HG03108 (cell line): ENCODE measurements around the gene MACF1.
"Not testable (repeated sequence)": the region's sequence is repeated elsewhere in the genome, so short reads cannot be mapped to it uniquely, and the experiment has no call there.

ENCODE experiments used
- ATAC-seq: cut with Tn5 transposase; IDR thresholded peaks from one replicate; pipeline ENCODE4 v1.9.1; 2021; ENCODE audit warnings: moderate library complexity; ENCODE audit not compliant: unreplicated experiment

Gene MACF1

DNA sequence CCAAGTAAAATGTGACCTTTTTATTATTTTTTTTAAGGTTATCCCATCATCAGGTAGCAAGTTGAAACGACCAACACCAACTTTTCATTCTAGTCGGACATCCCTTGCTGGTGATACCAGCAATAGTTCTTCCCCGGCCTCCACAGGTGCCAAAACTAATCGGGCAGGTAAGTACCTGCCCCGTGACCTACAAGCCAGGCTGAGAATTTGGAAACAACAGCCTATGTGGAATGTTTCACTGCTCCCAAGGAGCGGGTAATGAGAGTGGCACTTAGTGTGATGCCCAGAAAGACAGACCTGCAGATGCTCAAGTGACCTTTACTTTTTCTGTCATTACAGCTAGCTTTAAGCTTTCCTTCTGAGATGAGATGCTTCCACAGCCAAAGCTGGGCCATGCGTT lies 280.1 kb downstream of the MACF1 start:
- ATAC-seq: no peak

DNA sequence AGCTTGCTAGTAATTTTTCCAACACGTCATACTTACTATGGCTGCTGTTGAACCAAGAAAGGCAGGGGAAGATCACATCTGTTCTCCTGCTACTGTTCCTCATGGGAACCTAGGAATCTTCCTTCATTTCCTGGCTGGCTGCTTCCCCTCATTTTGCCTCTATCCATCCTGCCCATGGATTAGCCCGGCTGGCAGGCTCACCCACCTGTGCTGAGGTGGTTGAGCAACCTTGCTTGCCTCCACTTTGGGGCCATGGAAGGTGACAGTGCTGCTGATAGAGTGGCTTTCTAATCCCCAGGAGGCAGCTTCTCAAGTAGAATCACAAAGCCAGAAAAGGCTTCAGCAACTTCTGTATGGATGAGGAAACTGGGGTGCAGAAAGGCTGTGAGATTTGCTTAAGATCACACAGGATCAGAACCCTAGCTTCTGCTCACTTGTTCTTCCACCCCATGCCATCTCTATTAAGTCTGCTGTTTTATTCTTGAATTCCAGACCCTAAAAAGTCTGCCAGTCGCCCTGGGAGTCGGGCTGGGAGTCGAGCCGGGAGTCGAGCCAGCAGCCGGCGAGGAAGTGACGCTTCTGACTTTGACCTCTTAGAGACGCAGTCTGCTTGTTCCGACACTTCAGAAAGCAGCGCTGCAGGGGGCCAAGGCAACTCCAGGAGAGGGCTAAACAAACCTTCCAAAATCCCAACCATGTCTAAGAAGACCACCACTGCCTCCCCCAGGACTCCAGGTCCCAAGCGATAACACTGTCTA lies 280.7 kb downstream of the MACF1 start:
- no peak for ATAC-seq

DNA sequence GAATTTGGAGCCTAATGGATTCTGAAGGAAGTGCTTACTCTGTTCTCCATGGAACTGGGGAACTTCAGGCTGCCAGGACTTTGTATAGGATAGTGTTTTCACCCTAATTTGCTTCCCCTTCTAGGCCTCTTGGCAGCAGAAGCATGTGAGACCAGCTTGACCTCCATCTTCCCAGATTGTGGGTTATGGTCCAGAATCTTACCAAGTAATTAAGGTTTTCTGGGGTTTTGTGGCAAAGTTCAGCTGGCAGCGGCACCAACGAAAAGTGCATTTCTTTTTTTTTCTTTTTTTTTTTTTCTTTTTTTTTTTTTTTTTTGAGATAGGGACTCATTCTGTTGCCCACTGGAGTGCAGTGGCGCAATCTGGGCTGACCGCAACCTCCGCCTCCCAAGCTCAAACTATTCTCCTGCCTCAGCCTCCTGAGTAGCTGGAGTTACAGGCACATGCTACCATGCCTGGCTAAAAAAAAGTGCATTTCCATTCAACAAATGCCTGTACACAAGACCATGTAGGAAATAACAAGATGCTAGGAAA lies 283.6 kb downstream of the MACF1 start:
- no peak for ATAC-seq

DNA sequence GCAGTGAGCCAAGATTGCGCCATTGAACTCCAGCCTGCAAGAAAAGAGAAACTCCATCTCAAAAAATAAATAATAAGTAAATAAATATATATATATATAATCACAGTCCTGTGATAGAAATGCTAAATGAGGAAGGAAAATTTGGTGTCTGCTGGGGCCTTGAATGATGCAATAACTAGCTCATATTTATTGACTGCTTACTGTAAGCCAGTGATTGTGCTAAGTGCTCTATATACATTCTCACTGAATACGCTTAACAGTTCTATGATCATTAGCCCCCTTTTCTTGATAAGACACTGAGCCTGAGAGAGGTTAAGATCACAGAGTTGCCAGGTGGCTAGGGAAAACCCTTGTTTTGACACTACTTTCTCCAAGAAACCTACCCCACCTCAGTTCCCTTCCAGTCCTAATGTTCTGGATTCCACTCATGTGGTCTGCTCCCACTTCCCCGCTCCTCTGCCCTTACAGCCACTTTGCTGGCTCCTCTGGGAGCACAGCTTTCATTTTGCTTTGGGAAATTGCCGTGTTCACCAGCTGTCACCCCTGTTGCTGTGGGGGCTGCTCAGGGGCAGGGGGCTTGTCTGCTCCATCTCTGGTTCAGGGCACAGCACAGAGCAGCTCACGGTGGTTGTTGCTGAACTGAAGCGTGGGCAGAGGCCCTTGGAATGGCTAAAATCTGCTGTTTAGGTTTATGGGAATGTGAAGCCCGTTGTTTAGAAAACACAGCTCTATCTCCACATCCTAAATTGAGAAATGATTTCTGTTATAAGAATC lies 284.5 kb downstream of the MACF1 start:
- no peak for ATAC-seq

DNA sequence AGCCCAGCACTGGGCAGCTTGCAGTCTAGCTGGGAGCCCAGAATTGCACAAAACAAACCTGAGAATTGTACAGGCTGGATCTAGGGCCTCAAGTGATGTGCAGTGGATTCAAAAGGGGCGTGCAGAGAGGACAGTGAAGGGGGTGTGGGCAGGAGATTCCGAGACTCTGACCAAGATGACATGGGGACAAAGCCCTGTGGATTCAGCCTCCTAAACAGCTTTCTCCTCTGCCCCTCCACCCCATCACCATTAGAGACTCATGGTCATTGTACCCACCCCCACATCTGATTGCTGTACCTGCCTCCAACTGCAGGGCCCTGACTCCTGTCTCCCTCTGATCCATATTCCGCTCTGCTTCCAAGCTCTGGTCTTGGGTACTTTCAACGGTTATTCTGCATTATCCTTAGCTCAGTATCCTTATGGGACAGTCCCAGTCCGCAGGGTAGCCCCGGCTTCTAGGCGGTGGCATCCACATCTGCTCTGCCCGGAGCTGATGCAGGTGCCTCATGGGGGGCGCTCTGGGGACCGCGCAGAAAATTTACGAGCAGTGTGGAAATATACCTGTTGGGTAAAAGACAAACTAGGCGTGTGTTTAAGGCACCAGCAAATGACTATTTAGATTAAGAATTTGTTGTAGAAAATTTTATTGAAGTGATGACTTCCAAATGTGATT lies 285.2 kb downstream of the MACF1 start:
- ATAC-seq: no peak

DNA sequence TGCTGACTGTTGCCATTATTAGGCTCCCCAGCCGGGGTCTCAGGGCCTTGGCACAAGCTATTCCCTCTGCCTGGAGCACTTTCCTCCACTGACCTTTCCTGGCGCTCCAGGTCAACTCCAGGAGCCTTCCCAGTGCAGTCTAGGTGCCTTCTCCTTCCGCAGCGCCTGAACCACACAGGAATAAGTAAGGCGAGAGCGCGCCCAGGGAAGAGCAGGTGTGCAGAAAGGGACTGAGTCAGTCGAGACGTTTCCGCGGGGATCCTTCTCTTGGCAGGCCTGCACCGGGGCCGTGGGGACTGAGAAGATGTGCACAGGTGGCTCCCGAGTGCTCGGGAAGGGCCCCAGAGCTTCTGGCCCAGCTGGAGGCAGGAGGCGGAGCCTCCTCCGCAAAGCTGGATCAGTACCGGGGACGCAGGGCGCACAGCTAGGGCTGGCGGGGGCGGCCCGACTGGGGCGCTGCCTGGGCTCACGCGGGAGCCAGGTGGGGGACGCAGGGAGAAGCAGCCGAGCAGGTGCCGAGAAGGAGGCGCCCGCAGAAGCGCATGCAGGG lies 286.2 kb downstream of the MACF1 start:
- no peak for ATAC-seq

DNA sequence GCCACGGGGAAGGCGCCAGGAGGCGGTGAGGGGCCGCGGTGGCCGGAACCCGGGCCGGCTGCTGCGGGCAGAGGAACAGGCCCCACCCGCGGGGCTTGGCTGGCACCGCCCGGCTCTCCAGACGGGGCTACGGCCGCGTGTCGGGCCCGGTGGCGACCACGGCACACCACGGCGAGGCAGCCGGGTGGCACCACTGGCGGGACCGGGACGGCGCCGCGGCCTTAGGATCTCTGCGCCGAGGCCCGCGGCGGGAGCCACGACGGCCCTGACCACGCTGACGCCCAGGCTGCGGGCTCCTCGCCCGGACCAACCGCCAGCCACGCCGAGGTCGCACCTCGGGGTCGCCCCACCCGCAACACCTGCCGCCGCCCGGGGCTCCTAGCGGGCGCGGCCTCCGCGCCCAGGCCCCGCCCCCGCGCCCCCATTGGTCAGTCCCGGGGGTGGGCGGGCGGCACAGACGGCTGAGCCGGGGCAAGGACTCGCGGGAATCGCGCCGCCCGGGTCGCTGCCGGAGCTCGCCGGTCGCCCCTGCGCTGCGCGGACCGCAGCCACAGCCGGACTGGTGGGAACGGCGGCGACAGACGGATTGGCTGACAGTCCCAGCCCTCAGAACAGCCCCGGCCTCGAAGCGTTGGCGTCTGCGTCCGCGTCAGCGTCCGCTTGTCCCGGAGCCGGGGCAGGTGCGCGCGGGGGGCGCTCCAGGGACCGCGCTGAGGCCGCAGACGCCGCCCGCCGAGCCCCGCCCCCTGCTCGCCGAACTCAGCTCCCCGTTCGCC lies 286.8 kb downstream of the MACF1 start, which contains the start of gene BMP8A:
Gene BMP8A, plus strand, starts transcription at position 491 of the 776 bp plus-strand sequence. CDS start 356 bp downstream, outside the sequence.
- peak; percentile 79 for ATAC-seq

DNA sequence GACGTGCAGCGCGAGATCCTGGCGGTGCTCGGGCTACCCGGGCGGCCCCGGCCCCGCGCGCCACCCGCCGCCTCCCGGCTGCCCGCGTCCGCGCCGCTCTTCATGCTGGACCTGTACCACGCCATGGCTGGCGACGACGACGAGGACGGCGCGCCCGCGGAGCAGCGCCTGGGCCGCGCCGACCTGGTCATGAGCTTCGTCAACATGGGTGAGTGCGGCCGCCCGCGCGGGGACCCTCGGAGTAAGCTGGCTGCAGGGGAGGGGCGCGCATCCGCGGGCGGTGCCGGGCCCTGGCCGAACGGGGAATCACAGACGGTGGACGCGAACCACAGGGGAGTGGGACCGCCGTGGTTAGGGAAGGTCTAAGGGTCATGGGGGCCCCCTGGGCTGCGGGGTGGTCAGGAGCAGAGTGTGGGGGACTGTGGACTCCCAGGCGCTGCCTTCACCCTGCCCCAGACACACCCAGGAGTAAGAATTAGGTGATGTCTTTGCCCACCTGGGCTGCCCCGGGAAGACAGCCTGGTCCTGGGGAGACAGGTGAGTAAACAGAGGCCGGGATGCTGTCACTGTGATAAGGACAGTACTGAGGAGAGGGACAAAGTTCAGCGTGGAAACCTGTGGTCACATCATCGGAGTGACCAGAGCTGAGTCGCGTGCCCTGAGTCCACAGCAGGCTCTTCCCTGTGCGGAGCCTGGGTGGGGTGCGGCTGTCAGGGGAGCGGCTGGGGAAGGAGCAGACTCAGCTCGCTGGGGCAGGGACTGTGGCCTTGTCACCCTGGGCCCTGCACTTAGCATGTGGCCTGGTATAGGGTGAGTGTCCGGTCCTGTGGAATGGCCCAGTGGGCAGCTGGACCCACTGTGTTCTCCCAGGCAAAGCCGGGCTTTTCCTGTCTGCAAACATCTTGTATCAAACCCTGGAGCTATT lies 287.9 kb downstream of the MACF1 start:
- not testable (repeated sequence) for ATAC-seq

DNA sequence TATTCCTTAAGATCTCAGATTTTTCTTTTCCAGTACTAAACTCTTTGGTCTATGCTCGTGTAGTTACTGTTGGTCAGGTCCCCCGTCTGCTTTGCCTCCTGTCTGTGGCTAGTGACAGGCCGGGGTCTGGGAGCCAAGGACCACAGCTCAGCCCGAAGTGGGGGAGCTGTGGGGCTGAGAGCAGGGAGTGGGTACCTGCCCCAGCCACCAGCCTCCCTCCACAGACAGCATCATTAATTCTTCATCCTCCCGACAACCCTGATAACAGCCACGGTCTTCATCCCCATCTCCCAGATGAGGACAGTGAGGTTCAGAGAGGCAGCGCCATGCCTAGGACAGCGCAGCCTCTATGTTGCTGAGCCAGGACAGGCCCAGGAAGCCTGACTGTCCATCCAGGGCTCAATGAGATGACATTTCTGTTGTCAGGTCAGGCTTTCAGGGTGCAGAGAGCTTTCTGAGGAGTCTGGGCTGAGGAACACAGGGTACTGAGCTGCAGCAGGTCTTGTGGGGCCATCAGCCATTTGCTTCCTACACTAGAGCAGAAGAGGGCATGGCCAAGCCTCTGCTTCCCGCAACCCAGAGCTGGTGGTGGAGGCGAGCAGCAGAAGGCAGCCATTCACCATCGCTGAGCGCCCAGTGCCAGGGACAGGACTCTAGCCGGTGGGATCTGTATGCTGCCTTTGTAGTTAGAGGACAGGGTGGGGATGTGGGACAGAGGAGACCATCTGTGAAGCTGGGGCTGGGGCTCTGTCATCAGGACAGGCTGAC lies 288.7 kb downstream of the MACF1 start:
- not testable (repeated sequence) for ATAC-seq

DNA sequence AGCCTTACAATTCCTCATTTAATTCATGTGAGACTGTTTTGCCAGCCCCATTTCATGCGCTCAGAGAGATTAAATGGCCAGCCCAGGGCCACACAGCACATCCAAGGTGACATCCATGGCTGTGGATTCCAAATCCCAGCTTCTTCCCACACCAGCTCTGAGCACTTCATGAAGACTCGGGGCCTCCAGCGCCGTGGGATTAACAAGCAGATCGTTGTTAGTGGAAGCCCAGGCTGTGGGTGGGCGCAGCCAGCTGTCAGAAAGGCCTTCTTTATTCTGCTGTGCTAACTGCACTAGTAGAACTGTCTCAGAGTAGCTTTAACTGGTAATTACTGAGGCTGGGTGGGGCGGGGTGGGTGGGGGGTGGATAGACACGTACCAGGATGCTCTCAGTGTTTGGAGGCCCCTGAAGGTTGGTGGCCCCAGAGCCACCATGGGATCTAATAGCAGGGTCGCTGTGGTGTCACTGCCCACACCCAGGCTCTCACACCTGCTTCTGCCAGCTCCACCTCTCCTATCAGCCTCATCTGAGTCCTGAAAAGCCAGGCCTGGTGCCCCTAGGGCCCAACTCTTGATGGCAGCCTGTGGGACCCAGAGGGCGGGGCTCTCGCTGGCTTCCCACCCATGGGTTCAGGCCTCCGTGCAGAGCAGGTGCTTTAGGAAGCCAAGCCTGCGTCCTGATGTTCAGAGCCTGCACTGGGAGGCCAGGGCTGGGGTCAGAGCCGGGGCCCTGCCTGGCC lies 290.3 kb downstream of the MACF1 start:
- no peak for ATAC-seq

DNA sequence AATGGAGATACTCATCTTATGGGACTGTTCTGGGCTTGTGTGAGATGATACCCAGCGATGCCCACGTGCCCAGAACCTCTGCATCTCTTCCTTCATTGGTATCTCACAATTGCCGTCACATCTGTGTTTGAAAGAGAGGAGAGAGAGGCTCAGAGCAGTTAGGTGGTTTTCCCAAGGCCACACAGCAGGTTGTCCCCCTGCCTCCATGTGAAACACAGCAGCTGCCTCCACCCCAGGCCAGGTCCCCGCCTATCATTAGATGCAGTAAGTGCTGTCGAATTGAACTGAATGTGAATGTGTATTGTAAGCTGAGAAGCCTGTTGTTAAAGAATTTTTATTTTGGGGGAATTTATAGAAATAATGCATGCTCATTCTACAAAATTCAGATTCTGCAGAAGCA lies 292.0 kb downstream of the MACF1 start:
- ATAC-seq: not testable (repeated sequence)

DNA sequence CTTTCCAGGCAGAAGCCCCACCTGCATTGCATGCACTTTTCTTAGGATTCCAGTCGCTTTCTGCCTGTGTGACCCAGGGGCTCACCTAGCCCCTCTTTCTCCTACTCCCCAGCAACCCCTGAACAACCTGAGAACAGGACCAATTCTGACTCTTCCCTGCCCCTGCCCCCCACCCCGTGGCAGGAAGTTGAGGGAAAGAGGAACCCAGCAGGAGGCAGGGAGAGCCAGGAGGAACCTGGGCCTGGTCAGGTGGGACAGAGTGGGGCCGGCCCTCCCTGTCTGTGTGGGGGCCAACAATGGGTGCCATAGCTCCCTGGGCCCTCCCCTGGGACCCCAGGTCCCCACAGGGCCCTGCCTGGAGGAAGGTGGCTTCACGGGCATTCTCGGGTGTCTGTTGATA lies 293.1 kb downstream of the MACF1 start:
- ATAC-seq: no peak

DNA sequence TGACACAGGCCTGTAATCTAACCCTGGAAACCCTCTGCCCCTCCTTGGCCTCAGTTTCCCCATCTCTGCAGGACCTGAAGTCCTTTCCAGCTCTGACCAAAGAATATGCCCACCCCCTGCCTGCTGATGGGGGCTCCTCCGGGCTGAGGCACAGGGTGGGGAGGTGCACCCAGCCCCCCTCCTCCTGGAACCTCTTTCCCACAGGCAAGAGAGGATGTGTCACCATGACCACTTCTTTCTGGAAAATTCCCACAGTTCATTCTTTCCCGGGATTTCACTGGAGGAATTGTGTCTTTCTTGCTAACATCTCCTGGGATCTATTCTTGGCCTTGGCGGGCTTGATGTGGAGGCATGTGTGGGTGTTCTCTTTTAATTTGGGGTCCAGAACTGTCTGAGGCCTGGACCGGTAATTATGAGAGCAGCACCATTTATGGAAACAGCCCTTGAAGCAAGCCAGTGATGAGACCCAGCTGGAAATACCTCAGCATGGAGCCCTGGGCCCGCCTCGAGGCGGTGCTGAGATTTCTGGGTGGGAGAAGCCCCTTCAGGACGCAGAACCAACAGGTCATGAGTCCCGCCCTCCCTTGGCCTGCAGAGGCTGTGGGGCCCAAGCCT lies 293.7 kb downstream of the MACF1 start:
- not testable (repeated sequence) for ATAC-seq

DNA sequence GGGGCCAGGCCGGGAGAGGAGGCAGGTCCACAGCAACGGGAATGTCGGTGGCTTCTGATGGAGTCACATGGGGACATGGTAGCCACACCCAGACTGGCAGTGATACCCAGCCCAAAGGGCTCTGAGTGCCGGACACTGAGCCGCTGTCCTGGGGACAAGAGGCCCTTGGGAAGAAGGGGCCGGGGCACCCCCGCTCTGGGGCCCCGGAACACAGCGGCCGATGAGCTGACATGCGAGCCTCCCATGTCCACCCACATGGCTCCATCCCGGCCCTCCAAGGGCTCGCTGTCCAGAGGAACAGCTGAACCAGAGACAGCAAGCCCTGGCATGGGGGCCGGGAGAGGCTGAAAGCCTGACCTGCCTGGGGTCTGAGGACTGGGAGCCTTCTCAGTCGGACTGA lies 294.3 kb downstream of the MACF1 start:
- not testable (repeated sequence) for ATAC-seq

DNA sequence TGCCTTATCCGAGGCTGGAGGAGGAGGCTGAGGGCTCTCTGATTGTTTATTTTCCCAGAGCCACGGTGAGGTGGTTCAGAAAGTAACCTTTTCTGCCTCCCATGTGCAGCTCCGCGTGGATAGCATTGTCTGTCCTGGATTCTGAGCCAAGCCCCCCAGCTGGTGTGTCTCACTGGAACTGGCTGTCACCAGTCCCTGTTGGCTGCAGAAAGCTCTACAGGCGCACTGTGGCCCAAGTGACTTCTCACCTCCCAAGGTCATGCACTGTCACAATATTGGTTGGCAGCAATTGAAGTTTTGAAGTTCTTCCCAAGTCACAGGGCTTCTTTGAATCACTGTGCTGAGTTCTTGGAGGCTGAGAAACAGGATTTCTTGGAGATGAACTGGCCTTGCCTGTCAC lies 295.2 kb downstream of the MACF1 start:
- ATAC-seq: no peak

DNA sequence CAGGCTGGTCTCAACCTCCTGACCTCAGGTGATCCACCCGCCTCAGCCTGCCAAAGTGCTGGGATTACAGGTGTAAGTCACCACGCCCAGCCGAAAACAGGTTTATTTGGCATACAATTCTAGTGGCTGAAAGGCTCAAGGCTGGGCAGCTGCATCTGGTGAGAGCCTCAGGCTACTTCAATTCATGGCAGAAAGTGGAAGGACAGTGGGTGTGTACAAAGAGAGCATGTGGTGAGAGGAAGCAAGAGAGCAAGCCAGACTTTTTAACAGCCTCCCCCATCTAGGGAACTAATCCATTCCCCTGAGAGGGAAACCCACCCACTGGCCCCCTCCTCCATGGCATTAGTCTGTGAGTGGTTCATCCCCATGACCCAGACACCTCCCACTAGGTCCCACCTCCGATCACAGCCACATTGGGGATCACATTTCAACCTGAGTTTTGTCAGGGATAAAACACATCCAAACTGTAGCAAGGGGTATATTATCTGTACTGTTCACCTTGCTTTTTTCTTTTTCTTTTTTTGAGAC lies 296.4 kb downstream of the MACF1 start:
- no peak for ATAC-seq

DNA sequence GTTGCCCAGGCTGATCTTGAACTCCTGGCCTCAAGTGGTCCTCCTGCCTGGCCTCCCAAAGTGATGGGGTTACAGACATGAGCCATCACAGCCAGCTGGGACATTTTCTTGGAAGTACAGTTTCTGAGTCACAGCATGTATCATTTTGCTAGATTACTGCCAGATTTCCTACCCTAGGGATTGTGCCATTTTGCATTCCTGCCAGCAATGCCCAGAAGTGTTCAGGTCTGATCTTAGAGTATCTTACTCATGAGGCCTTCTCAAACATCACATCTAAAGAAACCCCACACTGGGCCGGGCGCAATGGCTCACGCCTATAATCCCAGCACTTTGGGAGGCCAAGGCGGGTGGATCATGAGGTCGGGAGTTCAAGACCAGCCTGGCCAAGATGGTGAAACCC lies 297.2 kb downstream of the MACF1 start:
- ATAC-seq: no peak
